HepG2 (cell line): ENCODE results near the gene ATXN7L3. TPM values are rescaled to one million over a fixed set of nuclear protein-coding genes. Genes with fewer than 3 reads are reported as not detected.

Experiments used
- CENPT ChIP-seq: sonication (generic); formaldehyde crosslinking; IDR thresholded peaks from 2 replicates; pipeline ENCODE4 v1.8.0; 2022; ENCODE audit warnings: low read depth, mild to moderate bottlenecking, moderate library complexity, missing genetic modification reagents
- EP300 ChIP-seq, 3 experiments: sonication (generic) in 1 of 3; formaldehyde crosslinking in 1 of 3; IDR thresholded peaks; 2 replicates each; pipeline versions ENCODE4 v1.5.1 to v1.6.1; 2011 to 2020; ENCODE audit warnings: low read depth in 2 of 3, low read length in 2 of 3, borderline replicate concordance in 1 of 3, improper control_type of control experiment in 1 of 3, mild to moderate bottlenecking in 1 of 3, missing genetic modification reagents in 1 of 3, moderate library complexity in 1 of 3
- ETV5 ChIP-seq: IDR thresholded peaks from 2 replicates; pipeline ENCODE4 v1.6.1; 2018; ENCODE audit warnings: missing biosample characterization, missing genetic modification reagents, inconsistent platforms, borderline replicate concordance
- MTF2 ChIP-seq: sonication (generic); formaldehyde crosslinking; IDR thresholded peaks from 2 replicates; pipeline ENCODE4 v1.5.0; 2020; ENCODE audit warnings: missing genetic modification reagents, borderline replicate concordance
- NCOA1 ChIP-seq: sonication (generic); formaldehyde crosslinking; IDR thresholded peaks from 2 replicates; pipeline ENCODE4 v1.9.0; 2021; ENCODE audit warnings: missing genetic modification reagents
- POLR2AphosphoS2 ChIP-seq: IDR thresholded peaks from 2 replicates; pipeline ENCODE4 v1.6.1; 2011; ENCODE audit warnings: low read depth, low read length, improper control_type of control experiment
- REXO4 ChIP-seq: sonication (generic); formaldehyde crosslinking; IDR thresholded peaks from 2 replicates; pipeline ENCODE4 v1.8.0; 2022; ENCODE audit warnings: missing genetic modification reagents, mild to moderate bottlenecking, borderline replicate concordance
- SMAD9 ChIP-seq: sonication (generic); formaldehyde crosslinking; IDR thresholded peaks from 2 replicates; pipeline ENCODE4 v1.5.1; 2020; ENCODE audit warnings: mild to moderate bottlenecking, missing genetic modification reagents
- SMARCE1 ChIP-seq: fragments of 450-650 bp; IDR thresholded peaks from 2 replicates; pipeline ENCODE4 v1.6.1; 2017; ENCODE audit warnings: borderline replicate concordance
- SNAI1 ChIP-seq: sonication (generic); formaldehyde crosslinking; IDR thresholded peaks from 2 replicates; pipeline ENCODE4 v1.5.0; 2020; ENCODE audit warnings: mild to moderate bottlenecking, missing genetic modification reagents, borderline replicate concordance
- SRF ChIP-seq: IDR thresholded peaks from 2 replicates; pipeline ENCODE4 v1.6.1; 2011; ENCODE audit warnings: mild to moderate bottlenecking, low read depth, low read length, moderate library complexity
- TCF7 ChIP-seq: sonication (generic); IDR thresholded peaks from 2 replicates; pipeline ENCODE4 v1.6.1; 2016; ENCODE audit warnings: antibody characterized with exemption, low read depth
- ZNF343 ChIP-seq: sonication (generic); formaldehyde crosslinking; IDR thresholded peaks from 2 replicates; pipeline ENCODE4 v1.4.0; 2020; ENCODE audit warnings: mild to moderate bottlenecking, missing genetic modification reagents
- ZNF614 ChIP-seq: IDR thresholded peaks from 2 replicates; pipeline ENCODE4 v1.6.1; 2018; ENCODE audit warnings: missing biosample characterization, missing genetic modification reagents, inconsistent platforms, borderline replicate concordance
- polyA plus RNA-seq, 8 experiments: library from polyadenylated mRNA; depleted of rRNA in 3 of 8; stranded (reverse) in 7 of 8; unstranded in 1 of 8; fragments of >200 nt; fragmentation: Illumina TruSeq in 4 of 8; extraction: Trizol in 4 of 8; gene quantifications; 2 replicates each; pipeline versions ENCODE4 v1.2.1 to v1.2.3, GENCODE V29; 2011 to 2016; ENCODE audit warnings: low read depth in 4 of 8, missing spikeins in 1 of 8, mixed read lengths in 1 of 8; ENCODE audit not compliant: insufficient read depth in 1 of 8
- total RNA-seq, 5 experiments: library from RNA; depleted of rRNA; stranded (reverse); fragments of >200 nt; fragmentation: Illumina TruSeq; extraction: Trizol; gene quantifications; 2 replicates each; pipeline ENCODE4 v1.2.3, GENCODE V29; 2016; ENCODE audit warnings: low read depth in 1 of 5
- TF ChIP-seq, protein P1 (sequence below): sonication (generic); formaldehyde crosslinking; IDR thresholded peaks from 2 replicates; pipeline ENCODE4 v1.4.0; 2020; ENCODE audit warnings: missing genetic modification reagents, borderline replicate concordance
- TF ChIP-seq, protein P2 (sequence below): sonication (generic); formaldehyde crosslinking; IDR thresholded peaks from 2 replicates; pipeline ENCODE4 v1.5.0; 2020; ENCODE audit warnings: missing genetic modification reagents
- TF ChIP-seq, protein P3 (sequence below): IDR thresholded peaks from 2 replicates; pipeline ENCODE4 v1.6.1; 2016; ENCODE audit warnings: mild to moderate bottlenecking
- TF ChIP-seq, protein P4 (sequence below): IDR thresholded peaks from 2 replicates; pipeline ENCODE4 v1.6.1; 2016; ENCODE audit warnings: control low read depth
- TF ChIP-seq, protein P5 (sequence below): sonication (generic); formaldehyde crosslinking; IDR thresholded peaks from 2 replicates; pipeline ENCODE4 v1.5.0; 2020; ENCODE audit warnings: mild to moderate bottlenecking, missing genetic modification reagents, borderline replicate concordance

Gene ATXN7L3
- total and polyA plus RNA-seq, 2 of the 13 experiments (the other 11 are each of a cell fraction or from before 2014, with no cell fraction given) = 44.5 to 59.1 TPM

DNA sequence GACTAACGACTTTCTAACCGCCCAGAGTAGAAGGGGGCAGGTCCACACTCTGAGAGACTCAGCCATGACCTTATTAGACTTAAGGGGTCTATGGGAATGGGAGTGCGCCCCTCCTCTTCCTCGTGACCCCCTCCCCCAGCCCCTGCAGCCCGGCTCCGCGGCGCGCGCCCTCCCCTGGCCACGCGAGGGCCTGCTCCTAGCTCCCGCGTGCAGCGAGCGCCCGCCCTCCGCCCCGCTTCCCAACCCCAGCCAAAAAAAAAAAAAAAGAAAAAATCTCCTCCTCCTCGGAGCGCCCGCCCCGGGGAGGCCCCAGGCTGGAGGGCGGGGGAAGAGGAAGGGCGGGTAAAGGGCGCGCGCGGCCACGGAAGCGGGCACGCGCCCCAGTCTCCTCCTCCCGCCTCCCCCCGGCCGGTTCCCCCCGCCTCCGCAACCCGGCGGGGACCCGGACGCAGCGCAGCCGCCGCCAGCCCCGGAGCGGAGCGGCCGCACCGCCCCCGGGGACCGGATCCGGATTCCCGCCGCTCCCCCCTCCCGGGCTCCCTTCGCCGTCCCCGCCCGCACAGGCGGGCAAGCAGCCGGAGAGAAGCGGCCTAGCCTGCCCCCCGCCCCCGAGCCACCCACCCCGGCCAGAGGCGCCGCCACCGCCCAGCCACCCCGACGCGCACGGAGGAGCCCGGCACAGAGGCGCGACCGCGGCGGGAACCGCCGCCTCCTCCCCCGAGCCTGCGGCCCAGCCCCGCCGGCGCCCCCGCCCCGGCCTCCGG lies 18.8 kb upstream of the ATXN7L3 start (continued):
- TF ChIP-seq, protein P1, sequence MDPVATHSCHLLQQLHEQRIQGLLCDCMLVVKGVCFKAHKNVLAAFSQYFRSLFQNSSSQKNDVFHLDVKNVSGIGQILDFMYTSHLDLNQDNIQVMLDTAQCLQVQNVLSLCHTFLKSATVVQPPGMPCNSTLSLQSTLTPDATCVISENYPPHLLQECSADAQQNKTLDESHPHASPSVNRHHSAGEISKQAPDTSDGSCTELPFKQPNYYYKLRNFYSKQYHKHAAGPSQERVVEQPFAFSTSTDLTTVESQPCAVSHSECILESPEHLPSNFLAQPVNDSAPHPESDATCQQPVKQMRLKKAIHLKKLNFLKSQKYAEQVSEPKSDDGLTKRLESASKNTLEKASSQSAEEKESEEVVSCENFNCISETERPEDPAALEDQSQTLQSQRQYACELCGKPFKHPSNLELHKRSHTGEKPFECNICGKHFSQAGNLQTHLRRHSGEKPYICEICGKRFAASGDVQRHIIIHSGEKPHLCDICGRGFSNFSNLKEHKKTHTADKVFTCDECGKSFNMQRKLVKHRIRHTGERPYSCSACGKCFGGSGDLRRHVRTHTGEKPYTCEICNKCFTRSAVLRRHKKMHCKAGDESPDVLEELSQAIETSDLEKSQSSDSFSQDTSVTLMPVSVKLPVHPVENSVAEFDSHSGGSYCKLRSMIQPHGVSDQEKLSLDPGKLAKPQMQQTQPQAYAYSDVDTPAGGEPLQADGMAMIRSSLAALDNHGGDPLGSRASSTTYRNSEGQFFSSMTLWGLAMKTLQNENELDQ = no peak
- TF ChIP-seq, protein P2, sequence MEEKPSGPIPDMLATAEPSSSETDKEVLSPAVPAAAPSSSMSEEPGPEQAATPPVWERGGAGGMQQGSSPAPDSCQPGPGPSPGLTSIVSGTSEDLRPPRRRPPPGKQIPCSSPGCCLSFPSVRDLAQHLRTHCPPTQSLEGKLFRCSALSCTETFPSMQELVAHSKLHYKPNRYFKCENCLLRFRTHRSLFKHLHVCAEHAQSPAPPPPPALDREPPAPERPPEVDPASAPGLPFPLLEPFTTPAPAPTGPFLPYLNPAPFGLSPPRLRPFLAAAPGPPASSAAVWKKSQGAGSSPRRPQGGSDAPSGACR = 0 out of 2 replicates have a peak, but pooled peaks have one; percentile 69
- TF ChIP-seq NCOA1 (CRISPR knock-in tag) = no peak
- no peak for TF ChIP-seq REXO4 (CRISPR knock-in tag)
- no peak for TF ChIP-seq SNAI1 (CRISPR knock-in tag)
- TF ChIP-seq ETV5 (CRISPR knock-in tag) = no peak; the same call in 1 of the 2 replicates
- no peak for TF ChIP-seq SMAD9 (CRISPR knock-in tag)
- TF ChIP-seq, protein P3, sequence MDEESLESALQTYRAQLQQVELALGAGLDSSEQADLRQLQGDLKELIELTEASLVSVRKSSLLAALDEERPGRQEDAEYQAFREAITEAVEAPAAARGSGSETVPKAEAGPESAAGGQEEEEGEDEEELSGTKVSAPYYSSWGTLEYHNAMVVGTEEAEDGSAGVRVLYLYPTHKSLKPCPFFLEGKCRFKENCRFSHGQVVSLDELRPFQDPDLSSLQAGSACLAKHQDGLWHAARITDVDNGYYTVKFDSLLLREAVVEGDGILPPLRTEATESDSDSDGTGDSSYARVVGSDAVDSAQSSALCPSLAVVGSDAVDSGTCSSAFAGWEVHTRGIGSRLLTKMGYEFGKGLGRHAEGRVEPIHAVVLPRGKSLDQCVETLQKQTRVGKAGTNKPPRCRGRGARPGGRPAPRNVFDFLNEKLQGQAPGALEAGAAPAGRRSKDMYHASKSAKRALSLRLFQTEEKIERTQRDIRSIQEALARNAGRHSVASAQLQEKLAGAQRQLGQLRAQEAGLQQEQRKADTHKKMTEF (CRISPR knock-in tag) = peak; percentile 70
- TF ChIP-seq CENPT (CRISPR knock-in tag) = no peak
- TF ChIP-seq EP300 (IDR thresholded peaks at IDR 0.05; ENCODE audit: low read depth in 2 of 2, low read length in 2 of 2) = no peak; a peak in 1 of 4 replicates
- no peak for TF ChIP-seq EP300 (CRISPR knock-in tag; IDR thresholded peaks at IDR 0.05; ENCODE audit: borderline replicate concordance)
- no peak for TF ChIP-seq SRF
- TF ChIP-seq, protein P4, sequence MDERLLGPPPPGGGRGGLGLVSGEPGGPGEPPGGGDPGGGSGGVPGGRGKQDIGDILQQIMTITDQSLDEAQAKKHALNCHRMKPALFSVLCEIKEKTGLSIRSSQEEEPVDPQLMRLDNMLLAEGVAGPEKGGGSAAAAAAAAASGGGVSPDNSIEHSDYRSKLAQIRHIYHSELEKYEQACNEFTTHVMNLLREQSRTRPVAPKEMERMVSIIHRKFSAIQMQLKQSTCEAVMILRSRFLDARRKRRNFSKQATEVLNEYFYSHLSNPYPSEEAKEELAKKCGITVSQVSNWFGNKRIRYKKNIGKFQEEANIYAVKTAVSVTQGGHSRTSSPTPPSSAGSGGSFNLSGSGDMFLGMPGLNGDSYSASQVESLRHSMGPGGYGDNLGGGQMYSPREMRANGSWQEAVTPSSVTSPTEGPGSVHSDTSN = no peak
- 0 out of 2 replicates have a peak, but pooled peaks have one; percentile 27 for TF ChIP-seq ZNF614 (CRISPR knock-in tag)
- TF ChIP-seq, protein P5, sequence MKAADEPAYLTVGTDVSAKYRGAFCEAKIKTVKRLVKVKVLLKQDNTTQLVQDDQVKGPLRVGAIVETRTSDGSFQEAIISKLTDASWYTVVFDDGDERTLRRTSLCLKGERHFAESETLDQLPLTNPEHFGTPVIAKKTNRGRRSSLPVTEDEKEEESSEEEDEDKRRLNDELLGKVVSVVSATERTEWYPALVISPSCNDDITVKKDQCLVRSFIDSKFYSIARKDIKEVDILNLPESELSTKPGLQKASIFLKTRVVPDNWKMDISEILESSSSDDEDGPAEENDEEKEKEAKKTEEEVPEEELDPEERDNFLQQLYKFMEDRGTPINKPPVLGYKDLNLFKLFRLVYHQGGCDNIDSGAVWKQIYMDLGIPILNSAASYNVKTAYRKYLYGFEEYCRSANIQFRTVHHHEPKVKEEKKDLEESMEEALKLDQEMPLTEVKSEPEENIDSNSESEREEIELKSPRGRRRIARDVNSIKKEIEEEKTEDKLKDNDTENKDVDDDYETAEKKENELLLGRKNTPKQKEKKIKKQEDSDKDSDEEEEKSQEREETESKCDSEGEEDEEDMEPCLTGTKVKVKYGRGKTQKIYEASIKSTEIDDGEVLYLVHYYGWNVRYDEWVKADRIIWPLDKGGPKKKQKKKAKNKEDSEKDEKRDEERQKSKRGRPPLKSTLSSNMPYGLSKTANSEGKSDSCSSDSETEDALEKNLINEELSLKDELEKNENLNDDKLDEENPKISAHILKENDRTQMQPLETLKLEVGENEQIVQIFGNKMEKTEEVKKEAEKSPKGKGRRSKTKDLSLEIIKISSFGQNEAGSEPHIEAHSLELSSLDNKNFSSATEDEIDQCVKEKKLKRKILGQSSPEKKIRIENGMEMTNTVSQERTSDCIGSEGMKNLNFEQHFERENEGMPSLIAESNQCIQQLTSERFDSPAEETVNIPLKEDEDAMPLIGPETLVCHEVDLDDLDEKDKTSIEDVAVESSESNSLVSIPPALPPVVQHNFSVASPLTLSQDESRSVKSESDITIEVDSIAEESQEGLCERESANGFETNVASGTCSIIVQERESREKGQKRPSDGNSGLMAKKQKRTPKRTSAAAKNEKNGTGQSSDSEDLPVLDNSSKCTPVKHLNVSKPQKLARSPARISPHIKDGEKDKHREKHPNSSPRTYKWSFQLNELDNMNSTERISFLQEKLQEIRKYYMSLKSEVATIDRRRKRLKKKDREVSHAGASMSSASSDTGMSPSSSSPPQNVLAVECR (CRISPR knock-in tag) = peak; percentile 67
- TF ChIP-seq SMARCE1 = no peak
- no peak for TF ChIP-seq TCF7
- TF ChIP-seq MTF2 (CRISPR knock-in tag) = no peak
- TF ChIP-seq ZNF343 (CRISPR knock-in tag) = no peak
- TF ChIP-seq POLR2AphosphoS2 = no peak
